ENCODE measurements around the gene SBF2. TPM values are rescaled to one million over a fixed set of nuclear protein-coding genes. Genes with fewer than 3 reads are reported as not detected.

The SBF2 gene
- total and polyA plus RNA-seq, 9 of the 15 experiments (the other 6 are each of a cell fraction or from before 2014, with no cell fraction given): 0.80 to 9.5 (median 5.0) TPM

DNA sequence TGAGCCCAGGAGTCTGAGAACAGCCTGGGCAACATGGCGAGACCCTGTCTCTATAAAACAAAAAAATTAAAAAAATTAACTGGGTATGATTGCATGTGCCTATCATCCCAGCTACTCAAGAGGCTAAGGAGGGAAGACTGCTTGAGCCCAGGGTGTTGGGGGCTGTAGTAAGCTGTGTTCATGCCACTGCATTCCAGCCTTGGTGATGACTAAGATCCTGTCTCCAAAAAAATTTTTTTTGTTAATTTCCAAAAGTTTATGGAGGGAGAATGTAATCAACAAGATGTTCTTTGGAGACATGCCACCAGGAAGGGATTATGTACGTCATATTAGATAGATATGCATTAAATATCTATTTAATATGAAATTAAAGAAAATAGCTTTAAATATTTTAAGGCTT lies 267.5 kb downstream of the SBF2 start (continued):
- TF ChIP-seq ZKSCAN1 (IDR thresholded peaks at IDR 0.05; ENCODE audit: low read depth, low read length) (no peak), NR3C1 (CRISPR knock-in tag; IDR thresholded peaks at IDR 0.05) (no peak), SMAD4 (CRISPR knock-in tag; conservative IDR thresholded peaks at IDR 0.05) (no peak), CBFA2T2 (conservative IDR thresholded peaks at IDR 0.05) (no peak), RB1 (IDR thresholded peaks at IDR 0.05; ENCODE audit: low read depth) (no peak), ZFX (CRISPR knock-in tag; IDR thresholded peaks at IDR 0.05) (no peak)
- TF ChIP-seq, protein P1, sequence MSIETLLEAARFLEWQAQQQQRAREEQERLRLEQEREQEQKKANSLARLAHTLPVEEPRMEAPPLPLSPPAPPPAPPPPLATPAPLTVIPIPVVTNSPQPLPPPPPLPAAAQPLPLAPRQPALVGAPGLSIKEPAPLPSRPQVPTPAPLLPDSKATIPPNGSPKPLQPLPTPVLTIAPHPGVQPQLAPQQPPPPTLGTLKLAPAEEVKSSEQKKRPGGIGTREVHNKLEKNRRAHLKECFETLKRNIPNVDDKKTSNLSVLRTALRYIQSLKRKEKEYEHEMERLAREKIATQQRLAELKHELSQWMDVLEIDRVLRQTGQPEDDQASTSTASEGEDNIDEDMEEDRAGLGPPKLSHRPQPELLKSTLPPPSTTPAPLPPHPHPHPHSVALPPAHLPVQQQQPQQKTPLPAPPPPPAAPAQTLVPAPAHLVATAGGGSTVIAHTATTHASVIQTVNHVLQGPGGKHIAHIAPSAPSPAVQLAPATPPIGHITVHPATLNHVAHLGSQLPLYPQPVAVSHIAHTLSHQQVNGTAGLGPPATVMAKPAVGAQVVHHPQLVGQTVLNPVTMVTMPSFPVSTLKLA (conservative IDR thresholded peaks at IDR 0.05): no peak
- TF ChIP-seq, protein P2, sequence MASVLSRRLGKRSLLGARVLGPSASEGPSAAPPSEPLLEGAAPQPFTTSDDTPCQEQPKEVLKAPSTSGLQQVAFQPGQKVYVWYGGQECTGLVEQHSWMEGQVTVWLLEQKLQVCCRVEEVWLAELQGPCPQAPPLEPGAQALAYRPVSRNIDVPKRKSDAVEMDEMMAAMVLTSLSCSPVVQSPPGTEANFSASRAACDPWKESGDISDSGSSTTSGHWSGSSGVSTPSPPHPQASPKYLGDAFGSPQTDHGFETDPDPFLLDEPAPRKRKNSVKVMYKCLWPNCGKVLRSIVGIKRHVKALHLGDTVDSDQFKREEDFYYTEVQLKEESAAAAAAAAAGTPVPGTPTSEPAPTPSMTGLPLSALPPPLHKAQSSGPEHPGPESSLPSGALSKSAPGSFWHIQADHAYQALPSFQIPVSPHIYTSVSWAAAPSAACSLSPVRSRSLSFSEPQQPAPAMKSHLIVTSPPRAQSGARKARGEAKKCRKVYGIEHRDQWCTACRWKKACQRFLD (CRISPR knock-in tag; IDR thresholded peaks at IDR 0.05): no peak

DNA sequence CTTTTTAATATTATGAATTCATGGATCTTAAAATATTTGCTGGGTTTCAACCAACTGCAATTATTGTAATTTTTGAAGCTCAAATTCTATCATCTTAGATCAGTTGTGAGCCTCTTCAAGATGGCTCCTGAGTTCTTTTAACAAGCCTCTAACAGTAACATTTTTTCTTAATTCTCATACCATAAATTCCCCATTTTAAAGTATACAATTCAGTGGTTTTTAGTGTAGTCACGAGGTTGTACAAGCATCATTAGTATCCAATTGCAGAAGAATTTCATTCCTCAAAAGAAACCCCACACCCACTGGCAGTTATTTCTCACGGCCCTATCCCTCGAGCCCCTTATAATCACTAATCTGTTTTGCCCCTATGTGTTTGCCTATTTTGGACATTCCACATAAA lies 270.8 kb downstream of the SBF2 start:
- ChIA-PET CTCF (ENCODE audit: low intra/inter-chr PET ratio) (no interaction called here), POLR2A (no interaction called here)
- Histone ChIP-seq H3K27me3 (ENCODE audit: control insufficient read depth in 2 of 2, insufficient read depth in 2 of 2, low read length in 2 of 2) (no peaks in the 10 kb centered on the region), H3K4me3 (no peak overlapping the region), H2AFZ (ENCODE audit: low read depth, low read length) (no peak overlapping the region), H3K9ac (ENCODE audit: insufficient read depth in 1 of 2, low read depth in 2 of 2, low read length in 2 of 2) (no peak overlapping the region), H3K4me2 (ENCODE audit: insufficient read depth, low read length) (no peak overlapping the region), H3K79me2 (ENCODE audit: control insufficient read depth, insufficient read depth, low read length) (no peaks in the 10 kb centered on the region), H3K9me1 (ENCODE audit: control insufficient read depth, insufficient read depth, low read length) (no peaks in the 10 kb centered on the region), H4K20me1 (replicated peaks; ENCODE audit: control insufficient read depth, insufficient read depth, low read length) (no peaks in the 10 kb centered on the region), H3K36me3 (ENCODE audit: control insufficient read depth, insufficient read depth, low read length) (no peaks in the 10 kb centered on the region), H3K9me3 (replicated peaks; ENCODE audit: control insufficient read depth, insufficient read depth, low read depth, low read length) (no peaks in the 10 kb centered on the region), H3K4me1 (replicated peaks in 1 of 2; ENCODE audit: control insufficient read depth in 2 of 2, insufficient read depth in 2 of 2, low read length in 2 of 2) (peaks cover 0 to 3% of the 10 kb centered on the region in 2 experiments; a peak in 1 of 5 replicates), H3K27ac (ENCODE audit: extremely low read depth, low read depth, low read length) (no peak overlapping the region)
- in situ Hi-C loops (cut with MboI) (no loop called here), intact Hi-C loops (cut with micrococcal nuclease) (no loop called here)
- FAIRE-seq (no peak), DNase-seq (ENCODE audit: extremely low read depth in 1 of 4, low spot score in 3 of 4) (no peak), ATAC-seq (no peak)
- WGBS (ENCODE audit: insufficient coverage, low coverage, missing lambda C conversion rate): 15% methylated on average over 3 of the region's 3 CpGs
- BruUV-seq (replicated peaks): no TSS peak
- TF ChIP-seq, protein P3, sequence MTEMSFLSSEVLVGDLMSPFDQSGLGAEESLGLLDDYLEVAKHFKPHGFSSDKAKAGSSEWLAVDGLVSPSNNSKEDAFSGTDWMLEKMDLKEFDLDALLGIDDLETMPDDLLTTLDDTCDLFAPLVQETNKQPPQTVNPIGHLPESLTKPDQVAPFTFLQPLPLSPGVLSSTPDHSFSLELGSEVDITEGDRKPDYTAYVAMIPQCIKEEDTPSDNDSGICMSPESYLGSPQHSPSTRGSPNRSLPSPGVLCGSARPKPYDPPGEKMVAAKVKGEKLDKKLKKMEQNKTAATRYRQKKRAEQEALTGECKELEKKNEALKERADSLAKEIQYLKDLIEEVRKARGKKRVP (CRISPR knock-in tag; IDR thresholded peaks at IDR 0.05): no peak
- TF ChIP-seq CBX5 (IDR thresholded peaks at IDR 0.05; ENCODE audit: borderline replicate concordance, low read depth) (no peak), RBM39 (optimal IDR thresholded peaks at IDR 0.05; ENCODE audit: low read depth, low read length) (no peak), SREBF2 (CRISPR knock-in tag; IDR thresholded peaks at IDR 0.05) (no peak), SREBF1 (IDR thresholded peaks at IDR 0.05; ENCODE audit: borderline replicate concordance, low read depth, low read length) (no peak), HIVEP1 (CRISPR knock-in tag; IDR thresholded peaks at IDR 0.05) (no peak), ZKSCAN1 (IDR thresholded peaks at IDR 0.05; ENCODE audit: low read depth, low read length) (no peak), CXXC5 (CRISPR knock-in tag; IDR thresholded peaks at IDR 0.05) (no peak), ZNF75A (CRISPR knock-in tag; IDR thresholded peaks at IDR 0.05) (no peak), HDAC3 (IDR thresholded peaks at IDR 0.05; ENCODE audit: borderline replicate concordance, partially characterized antibody) (no peak)
- TF ChIP-seq, protein P4, sequence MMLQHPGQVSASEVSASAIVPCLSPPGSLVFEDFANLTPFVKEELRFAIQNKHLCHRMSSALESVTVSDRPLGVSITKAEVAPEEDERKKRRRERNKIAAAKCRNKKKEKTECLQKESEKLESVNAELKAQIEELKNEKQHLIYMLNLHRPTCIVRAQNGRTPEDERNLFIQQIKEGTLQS (IDR thresholded peaks at IDR 0.05): no peak
- TF ChIP-seq, protein P4 (CRISPR knock-in tag; conservative IDR thresholded peaks at IDR 0.05): no peak
